Posterior cingulate gyrus (tissue), 11 donors: ENCODE measurements around the gene OXNAD1.
A peak's percentile ranks its signal among the peaks of the same experiment; 100 is the strongest.

ENCODE experiments used
- DNase-seq, 10 donors: peaks; one replicate each; pipeline versions ENCODE4 v3.0.0 to v3.0.0-alpha.2; 2020 to 2021; ENCODE audit warnings: mixed read lengths in 3 of 10
- intact Hi-C: fragments of 100-400 bp; cut with DNase I; formaldehyde crosslinking; loops from one replicate; pipeline ENCODE4 v1.15.1; 2023

Gene OXNAD1, protein sequence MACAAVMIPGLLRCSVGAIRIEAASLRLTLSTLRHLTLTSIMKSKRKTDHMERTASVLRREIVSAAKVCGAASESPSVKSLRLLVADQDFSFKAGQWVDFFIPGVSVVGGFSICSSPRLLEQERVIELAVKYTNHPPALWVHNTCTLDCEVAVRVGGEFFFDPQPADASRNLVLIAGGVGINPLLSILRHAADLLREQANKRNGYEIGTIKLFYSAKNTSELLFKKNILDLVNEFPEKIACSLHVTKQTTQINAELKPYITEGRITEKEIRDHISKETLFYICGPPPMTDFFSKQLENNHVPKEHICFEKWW

DNA sequence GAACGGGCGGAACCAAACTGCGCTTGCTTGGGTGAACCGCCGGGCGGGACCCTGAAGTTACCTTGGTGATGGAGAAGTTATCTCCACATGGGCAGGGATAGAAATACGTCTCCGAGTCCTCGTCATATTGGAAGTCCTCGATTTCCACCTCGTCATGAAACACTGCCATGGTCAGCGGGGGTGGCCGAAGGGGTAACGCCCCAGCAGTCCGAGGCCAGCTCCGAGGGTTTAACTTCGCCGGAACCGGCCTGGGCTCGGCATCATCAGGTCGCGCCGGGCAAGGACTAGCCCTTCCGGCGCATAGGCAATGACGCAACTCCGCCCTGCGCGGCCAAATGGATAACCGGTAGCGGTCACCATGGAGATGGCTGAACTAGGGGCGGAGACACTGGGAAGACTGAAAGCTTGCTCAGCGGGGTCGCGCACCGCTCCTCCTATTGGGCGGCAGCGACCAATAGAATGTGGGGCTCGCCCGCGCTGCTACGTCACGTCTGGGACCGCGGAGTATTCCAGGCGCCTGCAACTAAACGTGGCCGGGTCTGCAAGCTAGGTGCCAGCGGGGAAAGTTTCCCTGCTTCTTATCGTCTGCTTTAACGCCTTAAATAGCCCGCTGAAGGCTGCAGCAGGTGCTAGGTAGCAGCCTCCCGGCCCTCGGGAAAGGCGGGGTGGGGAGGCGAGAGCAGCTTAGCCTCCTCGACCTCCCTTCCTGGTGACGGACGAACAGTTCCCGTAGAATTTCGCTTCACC lies at the start of gene OXNAD1, which contains the start of gene DPH3:
OXNAD1 (plus strand) TSS at position 505 of the 747 bp plus-strand sequence. CDS start 5,741 bp downstream, outside the sequence.
DPH3 (minus strand) TSS at position 236 of the 747 bp plus-strand sequence; CDS start at position 169, 67 bp downstream.
- intact Hi-C loops, result no loop called here
- peak; percentile 97 to 100 (median 98) for DNase-seq

DNA sequence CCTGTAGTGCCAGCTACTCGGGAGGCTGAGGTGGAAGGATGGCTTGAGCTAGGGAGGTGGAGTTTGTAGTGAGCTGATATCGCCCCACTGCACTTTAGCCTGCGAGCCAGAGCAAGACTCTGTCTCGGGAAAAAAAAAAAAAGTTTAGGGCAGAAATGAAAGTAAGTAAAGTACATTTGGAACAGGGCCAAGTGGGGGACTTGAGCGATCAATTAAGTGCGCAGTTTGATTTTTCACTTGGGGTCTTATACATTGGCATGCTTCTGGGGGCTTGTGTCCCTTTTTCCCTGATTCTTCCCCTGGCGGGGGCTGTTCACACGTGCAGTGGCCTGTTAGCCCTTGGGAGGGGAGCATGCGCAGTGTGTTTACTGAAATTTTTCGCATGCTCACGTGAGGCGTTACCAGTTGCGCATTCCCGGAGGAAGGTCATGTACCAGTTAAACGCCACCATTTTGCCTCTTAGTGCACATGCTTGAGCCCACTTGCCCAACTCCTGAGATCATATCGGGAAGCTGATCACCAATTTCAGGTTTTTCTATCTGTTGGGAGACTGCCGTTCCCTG lies 48.6 kb upstream of the OXNAD1 start:
- DNase-seq, result no peak
- intact Hi-C loops, result no loop called here

DNA sequence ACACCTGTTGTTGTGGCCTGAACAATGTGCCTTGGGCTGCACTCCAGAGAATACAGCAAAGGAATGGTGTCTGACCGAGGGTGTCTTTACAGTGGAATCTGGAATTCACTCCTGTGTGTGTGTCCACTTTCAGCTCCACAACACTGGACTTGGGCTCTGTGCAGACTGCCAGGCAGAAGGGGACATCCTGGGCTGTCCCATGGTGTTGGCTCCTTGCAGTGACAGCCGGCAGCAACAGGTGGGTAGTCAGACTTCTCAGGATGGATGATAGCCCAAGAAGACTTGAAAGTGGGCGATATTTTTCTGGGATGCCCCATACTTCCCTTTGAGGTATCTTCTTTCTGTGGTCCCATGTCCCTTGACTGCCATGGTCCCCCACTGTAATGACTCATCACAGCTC lies 45.2 kb upstream of the OXNAD1 start:
- DNase-seq, result no peak
- intact Hi-C loops, result no loop called here

DNA sequence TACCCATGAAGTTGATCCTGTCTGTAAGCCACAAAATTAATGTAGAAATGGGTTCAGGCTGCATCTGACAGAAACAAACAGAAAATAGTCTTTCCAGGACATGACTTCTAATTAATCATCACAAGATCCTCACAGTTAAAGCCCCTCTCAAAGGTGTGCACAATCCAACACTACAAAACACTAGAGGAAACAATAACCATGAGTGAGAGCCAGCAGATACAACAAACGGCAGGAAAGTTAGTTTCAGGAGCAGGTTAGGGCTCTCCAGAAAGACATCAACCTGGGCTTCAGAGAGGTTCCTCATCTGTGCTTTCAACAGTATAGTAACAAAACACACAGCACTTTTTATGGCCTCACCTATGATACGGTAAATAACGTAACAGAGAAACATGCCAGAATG lies 43.0 kb upstream of the OXNAD1 start:
- intact Hi-C loops, result no loop called here
- no peak for DNase-seq

DNA sequence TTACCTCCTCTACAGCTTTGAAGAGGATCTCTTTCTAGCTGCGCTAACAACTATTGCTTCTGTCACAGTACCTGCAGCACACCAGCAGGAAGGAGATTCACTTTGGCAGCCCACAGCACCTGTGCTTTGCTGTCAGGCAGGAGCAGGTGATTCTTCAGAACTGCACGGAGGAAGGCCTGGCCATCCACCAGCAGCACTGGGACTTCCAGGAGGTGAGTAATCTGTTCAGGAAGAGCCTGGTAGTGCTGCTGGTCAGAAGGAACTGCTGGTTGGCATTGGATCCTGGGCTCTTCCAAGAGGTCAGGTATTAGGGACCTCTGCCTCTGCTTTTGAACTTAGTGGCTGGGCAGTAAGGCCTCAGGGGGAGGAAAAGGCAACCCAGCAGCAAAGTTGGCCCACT lies 42.5 kb upstream of the OXNAD1 start:
- DNase-seq, result no peak
- intact Hi-C loops, result no loop called here

DNA sequence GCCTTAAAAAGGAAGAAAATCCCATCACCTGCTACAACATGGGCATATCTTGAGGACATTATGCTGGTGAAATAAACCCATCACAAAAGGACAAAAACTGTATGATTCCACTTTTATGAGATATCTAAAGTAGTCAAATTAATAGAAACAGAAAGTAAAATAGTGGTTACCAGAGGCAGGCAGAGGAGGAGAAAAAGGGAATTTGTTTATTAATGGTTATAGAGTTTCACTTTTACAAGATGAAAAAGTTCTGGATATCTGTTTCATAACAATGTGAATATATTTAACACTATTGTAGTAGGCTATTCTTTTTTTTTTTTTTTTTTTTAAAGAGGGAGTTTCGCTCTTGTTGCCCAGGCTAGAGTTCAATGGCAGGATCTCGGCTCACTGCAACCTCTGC lies 40.7 kb upstream of the OXNAD1 start:
- DNase-seq, result no peak
- intact Hi-C loops, result no loop called here

DNA sequence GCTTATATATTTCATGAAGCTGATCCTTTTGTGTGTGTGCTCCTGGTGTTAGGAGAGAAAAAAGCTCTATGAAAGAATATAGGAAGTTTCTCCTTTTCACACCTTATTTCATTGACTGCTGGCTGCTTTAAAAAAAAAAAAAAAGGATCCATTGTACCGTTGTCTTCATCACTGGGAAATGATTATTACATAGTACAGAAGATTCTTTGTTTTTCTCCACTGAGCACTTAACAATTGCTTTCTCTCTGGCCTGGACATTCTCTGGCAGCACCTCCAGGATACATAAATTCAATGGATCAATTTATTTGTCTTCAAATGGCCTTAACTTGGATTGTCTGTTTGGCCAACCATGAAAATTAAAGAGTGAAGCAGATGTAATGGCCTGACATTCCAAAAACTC lies 37.4 kb upstream of the OXNAD1 start:
- intact Hi-C loops, result no loop called here
- no peak for DNase-seq

DNA sequence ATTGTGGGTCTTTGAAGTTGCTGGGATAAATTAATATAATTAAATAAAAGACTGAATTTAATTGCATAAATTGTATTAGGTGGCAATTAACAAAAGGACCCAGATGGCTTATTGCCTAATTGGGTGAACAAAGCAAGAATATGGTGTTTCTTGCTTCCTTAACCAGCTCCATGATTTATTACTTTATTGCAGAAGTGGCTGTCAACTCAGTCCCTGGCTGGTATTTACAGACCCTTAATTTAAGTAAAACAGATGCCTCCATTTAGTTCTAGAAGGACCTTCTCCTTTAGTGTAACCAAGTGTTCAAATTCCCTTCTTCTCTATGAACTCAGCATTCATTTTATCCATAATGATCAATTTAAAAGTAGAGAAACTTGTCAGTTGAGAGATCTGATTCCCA lies 35.3 kb upstream of the OXNAD1 start:
- DNase-seq, result no peak
- intact Hi-C loops, result no loop called here

DNA sequence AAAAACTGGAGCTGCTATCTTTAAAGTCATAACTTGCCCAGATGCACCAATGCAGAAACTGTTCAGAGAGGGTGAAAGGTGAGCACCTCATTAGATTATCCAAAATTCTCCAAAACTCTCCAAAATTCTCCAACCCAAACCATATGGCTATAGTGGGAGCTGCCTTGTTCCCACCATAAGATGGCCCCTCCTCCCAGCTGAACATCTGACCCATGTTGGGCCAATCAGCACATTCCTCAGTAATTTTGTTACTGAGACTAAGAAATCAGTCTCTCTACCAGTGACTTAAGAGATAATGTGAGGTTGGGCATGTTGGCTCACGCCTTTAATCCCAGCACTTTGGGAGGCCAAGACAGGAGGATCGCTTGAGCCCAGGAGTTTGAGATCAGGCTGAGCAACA lies 33.0 kb upstream of the OXNAD1 start:
- intact Hi-C loops, result no loop called here
- no peak for DNase-seq

DNA sequence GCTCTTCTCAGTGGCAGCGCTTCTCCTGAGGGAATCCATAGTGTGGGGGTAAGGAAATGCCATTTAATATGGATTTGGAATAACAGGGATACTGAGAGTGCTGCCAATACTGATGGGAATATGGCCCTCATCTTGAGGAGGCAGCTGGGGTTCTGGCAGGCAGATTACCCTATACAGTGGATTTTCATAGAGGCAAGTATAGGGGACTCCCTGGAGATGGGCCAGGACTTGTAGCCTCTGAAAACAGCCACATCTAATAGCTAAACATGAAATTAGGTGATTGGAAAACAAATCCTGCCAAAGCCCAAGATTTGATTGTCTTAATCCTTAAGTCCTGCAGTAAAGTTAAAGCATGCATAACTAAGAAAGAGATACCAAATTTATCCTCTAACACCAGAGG lies 31.2 kb upstream of the OXNAD1 start:
- intact Hi-C loops, result no loop called here
- no peak for DNase-seq

DNA sequence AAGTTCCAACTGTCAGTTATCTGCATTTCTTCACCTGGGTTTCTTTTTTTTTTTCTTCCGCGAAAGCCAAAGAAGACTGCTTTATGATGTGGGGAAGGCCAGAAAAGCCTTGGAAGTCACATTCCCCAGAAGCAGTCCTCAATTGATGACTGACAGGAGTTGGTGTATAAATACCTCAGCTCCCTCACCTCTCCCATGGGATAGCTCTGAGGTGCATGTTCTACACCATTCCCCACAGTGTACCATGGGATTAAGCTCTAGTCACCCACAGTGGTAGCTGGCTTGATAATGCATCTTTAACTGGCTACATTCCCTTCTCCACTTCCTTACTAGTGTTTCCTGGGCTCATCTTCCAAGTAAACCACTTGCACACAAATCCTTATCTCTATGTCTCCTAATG lies 30.7 kb upstream of the OXNAD1 start:
- no peak for DNase-seq
- intact Hi-C loops, result no loop called here

DNA sequence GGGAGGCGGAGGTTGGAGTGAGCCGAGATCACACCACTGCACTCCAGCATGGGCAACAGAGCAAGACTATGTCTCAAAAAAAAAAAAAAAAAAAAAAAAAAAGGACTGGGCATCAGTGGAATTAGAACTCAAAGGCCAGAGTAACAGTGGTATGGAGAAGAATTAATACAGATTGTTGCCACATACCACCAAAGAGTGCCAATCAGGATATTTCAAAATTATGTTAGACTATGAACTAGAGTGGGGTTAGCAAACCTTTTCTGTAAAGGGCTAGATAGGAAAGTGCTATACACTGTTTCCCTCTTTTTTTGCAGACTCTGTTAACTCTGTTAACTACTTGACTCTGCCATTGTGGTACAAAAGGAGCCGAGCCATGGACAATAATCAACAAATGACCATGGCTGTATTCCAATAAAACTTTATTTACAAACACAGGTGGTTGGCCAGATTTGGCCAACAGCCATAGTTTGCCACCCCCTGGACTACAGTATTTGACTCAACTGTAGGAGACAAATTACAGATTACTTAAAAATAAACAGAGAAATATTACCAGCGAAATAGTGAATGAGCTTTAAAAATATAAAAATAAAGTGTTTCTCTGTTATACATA lies 28.9 kb upstream of the OXNAD1 start:
- intact Hi-C loops, result no loop called here
- DNase-seq, result no peak

DNA sequence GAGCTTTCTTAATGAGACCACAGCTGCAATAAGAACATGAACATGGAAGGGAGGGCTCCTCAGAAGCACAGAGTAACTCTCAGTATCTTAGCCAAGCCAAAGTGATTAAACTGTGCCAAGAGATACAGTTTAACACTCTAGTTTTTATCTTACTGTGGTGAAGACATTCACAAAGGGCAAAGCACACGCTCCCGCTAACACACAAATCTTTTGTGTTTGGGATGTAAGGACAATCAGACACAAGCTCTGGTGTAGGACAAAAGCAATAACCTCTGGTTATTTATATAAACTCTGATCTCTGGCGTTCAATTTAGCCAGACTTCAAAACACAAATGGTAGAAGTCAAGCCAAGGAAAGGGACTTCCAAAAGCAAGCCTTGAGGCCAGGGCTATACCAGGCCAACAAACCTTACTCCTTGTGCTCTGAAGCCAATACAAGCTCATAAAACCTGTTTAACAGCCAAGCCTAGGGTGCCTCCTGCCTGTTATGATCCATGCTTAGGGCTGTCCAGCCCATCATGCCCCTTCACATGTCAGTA lies 28.1 kb upstream of the OXNAD1 start:
- DNase-seq, result no peak
- intact Hi-C loops, result no loop called here

DNA sequence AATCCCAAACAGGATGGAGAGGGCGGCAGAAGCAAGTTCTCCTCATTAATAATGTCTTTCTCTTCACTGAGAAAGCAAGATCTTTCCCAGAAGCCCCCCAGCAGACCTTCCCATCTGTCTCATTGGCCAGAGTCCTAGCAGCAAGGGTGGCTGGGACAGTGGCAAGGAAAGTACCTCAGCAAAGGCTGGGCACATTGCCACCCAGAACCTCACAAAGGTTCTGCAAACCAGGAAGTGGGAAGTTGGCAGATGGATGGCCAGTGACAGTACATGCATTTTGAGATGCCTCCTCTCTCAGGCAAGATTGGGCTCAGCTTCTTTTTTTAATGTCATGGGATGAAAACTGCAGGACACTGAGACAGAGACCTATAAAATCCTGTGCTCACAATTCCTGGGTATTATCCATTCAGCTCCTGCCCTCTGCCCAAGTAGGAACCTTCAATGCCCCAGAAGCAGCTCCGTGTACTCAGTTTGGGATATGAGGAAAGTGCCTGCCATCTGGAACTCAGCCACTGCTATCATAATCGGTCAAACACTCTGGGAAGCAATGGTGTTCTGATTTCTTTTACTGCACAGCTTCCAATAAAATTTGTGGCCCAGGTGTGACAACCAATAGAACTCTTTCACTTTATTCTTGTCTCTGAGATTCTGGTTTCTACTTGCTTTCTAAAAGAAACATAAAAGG lies 25.8 kb upstream of the OXNAD1 start:
- intact Hi-C loops, result no loop called here
- DNase-seq, result no peak

DNA sequence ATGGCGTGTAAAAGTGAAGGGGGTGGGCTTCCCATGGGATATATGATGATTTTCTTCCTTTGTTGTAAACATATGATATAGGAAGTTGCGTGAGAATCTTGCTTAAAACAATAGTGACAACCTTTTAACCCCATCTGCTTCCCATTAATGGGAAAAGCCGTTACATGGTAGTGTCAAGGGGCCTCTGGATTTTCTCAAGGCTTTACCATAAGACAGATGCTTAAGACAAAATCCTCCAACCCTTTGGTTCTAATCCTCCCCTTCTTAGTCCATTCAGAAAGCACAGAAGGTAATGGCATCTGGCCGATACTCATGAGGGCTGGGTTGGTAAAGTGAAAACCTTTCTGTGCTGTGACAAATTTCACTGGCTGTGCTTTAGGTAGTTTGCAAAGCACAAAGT lies 25.2 kb upstream of the OXNAD1 start:
- intact Hi-C loops, result no loop called here
- DNase-seq, result no peak

DNA sequence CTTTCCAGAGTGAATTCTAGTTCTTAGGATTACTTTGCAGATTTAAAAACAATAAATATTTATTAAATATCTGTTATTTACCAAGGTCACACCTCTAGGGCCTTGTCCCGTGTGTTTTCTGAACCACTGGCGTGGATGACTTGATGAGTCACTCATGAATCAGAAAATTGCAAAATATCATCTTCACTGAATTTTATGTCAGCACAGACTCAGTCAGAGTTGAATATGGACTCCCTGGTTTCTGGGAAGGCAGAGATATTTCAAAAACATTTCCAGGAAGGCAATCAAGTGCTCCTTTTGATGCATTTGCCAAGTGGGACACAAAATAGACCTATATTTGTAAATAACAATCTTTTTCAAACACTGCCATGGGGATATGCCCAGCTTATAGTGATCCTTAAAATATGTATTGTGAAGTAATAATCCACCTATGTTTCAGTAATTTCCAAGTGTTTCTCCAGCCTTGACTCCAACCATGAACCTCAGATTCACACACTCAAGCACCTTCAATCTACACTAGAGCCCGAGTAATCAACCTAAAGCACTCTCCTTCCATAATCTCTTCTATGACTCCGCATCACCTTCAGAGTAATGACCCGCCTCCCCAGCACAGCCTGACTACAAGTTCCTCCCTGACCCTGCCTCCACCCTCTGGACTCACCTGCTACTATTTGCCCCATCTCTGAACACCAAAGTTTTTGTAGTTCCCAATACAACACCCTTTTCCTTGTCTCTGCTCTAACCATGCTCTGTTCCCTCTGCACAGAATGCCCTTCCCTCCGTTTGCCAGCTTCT lies 24.6 kb upstream of the OXNAD1 start:
- no peak for DNase-seq
- intact Hi-C loops, result no loop called here

DNA sequence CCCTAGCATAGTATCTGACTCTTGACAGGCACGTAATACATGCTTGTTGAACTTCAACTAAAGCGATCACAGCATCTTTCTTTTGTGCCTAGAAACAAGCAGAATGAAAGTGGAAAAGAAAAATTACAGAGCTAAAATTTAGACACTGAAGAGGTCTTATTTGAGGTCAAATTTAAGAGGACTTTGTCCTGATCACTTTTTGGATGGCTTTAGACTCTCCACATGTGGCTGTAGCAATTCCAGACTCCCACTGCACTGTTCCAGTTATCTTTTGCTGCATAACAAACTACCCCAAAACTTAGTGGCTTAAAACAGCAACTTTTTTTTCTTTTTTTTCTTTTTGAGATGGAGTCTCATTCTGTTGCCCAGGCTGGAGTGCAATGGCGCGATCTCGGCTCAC lies 23.8 kb upstream of the OXNAD1 start:
- no peak for DNase-seq
- intact Hi-C loops, result no loop called here

DNA sequence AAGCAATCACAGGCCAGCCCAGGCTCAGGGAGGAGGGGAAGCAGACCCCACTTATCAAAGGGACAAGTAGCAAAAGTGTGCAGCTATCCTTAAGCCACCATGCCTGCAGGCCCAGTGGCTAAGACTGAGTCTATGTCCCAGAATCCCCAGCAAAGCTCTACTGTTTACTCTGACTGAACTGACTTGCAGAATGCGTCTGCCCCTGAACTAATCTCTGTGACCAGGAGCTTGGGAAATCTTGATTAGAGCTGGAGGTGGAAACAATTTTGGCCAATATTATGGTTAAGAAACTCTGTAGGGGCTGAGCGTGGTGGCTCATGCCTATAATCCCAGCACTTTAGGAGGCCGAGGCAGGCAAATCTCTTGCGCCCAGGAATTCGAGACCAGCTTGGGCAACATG lies 22.8 kb upstream of the OXNAD1 start:
- peak in 1 of 10 donors; percentile 49 for DNase-seq
- intact Hi-C loops, result no loop called here

DNA sequence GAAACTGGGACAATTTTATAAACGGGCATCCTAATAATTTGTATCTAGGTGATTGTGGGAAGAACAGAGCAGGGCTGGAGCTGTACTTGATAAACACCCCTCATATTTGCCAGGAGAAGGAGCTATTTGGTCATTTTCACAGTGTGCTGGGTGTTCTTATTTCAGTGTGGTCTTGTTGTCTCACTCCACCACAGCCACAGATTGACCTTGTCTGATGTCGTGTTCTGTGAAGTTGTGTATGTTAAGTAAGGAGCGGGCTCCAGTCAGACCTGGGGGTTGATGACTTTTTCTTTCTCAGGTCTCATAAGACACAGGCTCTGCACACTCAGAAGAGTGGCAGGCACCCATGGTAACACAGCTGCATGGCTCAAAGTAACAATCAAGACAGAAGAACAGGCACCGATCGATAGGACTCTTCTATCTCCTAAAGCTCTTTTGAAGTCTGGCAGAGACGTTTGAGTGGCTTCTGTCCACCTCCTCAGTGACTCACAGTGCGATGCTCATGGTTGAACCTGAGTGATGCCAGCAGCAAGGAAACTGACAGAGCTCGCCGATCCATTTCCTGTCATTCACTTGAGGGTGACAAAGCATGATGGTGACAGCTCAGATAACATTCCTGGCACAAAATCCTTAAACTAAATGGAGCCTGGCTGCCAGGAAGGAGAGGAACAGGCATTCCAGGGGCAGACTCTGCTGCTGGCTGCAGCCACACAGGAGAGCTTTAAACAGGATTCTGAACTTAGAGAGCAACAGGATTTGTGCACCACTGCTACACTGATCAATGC lies 21.1 kb upstream of the OXNAD1 start:
- no peak for DNase-seq
- intact Hi-C loops, result no loop called here
